Measurements from ENCODE around the gene GOLGA8O.
"Not testable (repeated sequence)": the region's sequence is repeated elsewhere in the genome, so short reads cannot be mapped to it uniquely, and the experiment has no call there.

GOLGA8O gene, protein sequence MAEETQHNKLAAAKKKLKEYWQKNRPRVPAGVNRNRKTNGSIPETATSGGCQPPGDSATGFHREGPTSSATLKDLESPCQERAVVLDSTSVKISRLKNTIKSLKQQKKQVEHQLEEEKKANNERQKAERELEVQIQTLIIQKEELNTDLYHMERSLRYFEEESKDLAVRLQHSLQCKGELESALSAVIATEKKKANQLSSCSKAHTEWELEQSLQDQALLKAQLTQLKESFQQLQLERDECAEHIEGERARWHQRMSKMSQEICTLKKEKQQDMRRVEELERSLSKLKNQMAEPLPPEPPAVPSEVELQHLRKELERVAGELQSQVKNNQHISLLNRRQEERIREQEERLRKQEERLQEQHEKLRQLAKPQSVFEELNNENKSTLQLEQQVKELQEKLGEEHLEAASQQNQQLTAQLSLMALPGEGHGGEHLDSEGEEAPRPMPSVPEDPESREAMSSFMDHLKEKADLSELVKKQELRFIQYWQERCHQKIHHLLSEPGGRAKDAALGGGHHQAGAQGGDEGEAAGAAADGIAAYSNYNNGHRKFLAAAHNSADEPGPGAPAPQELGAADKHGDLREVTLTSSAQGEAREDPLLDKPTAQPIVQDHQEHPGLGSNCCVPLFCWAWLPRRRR

DNA sequence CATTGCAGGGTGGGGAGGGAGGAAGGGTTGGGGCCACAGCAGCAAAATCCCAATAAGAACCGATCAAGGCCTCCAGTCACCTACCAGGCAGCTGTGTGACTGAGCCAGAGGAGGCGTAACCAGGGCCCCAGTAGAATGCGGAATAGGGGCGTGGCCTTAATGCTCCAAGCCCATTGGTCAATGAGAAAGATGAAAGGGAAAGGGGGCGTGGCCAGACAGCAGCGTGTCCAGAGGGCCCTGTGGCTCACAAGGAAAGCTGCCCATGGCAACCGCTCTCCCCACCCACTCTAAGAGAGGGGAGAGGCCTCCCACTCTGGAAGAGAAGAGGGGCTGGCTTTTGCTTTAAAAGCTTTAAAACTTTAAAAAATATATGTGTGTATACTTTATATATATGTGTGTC, at the start of gene GOLGA8O:
Gene GOLGA8O (minus strand): TSS at position 101 of the 400 bp plus-strand sequence. CDS start 98 bp downstream, at position 3.
- not testable (repeated sequence) for DNase-seq

DNA sequence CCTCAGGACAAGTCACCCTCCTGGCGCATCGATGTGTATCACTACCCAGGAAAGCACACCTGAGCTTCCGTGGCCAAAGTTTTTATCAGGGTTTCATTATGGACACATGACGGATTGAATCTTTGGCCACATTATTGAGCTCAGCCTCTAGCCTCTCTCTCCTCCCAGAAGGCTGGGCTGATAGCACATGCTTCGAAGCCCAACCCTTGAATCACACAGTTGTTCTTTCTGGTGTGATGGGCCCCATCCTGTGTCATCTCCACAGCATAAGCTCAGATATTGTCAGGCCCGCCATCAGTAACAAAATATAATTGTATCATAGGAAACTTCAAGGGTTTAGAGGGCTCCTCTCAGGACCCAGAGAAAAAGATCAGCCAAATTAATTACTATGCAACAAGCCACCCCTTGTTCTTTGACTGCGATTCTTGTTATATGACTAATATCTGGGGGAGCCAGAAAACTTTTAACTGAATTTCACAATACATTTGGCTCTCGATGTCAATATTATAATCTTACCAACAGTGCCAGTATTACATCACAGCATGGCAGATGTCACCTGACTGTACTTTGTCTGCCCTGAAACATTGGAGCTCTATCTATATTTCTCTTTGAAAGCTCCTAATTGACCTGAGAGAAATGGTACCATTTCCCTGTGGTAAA, 48.8 kb upstream of the GOLGA8O start:
- not testable (repeated sequence) for DNase-seq

DNA sequence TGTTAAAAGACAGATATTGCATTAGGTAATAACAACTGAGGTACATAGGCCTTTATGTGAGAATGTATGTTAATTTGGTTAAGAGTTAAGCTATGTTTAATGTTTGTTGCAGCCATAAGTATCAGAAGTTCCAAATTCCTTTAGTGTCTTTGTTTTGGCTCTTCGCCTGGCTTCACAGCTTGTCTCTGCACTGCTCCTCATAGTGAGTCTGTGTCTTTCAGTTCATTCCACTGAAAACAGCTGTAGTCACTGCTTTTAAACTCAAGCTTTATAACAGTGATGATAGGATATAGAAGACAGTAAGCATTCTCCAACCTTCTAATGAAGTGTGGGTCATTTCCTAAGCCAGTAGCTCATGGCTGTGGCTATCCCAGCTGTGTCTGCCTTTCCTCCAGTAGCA, 47.5 kb upstream of the GOLGA8O start:
- DNase-seq = peak; percentile 6

DNA sequence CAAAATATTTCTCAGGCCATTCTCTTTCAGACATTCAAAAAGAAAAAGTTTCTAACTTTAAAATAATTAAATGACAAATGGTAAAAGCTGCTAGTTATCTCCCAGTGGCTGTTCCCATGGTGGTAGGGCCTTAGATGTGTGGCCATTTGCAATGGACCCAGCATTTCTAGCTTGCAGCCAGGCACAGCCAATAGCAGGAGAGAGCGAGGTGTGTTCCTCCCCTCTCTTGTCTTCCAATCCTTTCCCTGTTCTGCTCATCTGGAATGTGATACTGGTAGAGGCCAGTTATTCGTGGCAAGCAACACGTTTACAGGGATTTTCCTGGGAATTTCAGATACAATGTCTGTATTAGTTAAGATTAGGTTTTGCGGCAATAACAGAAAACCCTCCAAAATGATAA, 37.3 kb upstream of the GOLGA8O start:
- not testable (repeated sequence) for DNase-seq

DNA sequence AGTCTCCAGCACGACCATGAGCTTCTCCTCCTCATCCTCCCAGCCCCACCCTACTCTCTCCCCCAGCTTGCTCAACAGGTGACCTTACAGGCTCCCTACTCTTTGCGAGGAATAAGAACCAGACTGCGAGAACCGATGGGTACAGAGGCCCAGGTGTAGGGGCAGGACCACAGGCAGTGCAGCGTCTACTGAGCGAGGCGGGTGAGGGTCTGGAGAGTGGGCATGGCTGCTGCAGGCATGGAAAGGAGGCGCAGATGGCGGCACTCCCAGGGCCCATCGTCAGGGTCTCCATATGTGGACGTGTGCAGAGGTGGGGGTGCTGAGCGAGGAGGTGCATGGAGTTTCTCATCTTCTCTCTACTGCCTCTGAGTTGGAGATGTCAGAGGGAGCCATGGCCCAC, 31.0 kb upstream of the GOLGA8O start:
- DNase-seq = not testable (repeated sequence)

DNA sequence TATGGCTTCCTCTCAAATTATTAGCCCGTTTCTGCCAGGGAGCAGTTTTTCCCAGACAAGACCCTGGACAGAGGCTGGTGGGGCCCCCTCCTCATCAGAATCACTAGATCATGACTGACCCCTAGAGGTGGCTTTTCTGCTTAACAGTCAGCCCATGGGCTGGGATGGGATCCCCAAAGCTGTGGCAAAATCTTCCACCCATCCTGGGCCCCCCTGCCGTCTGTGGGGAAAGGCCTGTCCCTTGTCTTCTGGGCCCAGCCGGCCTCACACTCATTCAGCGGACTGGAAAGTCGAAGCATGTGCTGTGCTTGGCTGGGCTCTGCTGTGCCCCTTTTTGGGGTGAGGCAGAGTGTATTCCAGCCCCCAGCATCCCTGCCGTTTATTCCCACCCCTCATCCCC, 27.9 kb upstream of the GOLGA8O start:
- not testable (repeated sequence) for DNase-seq

DNA sequence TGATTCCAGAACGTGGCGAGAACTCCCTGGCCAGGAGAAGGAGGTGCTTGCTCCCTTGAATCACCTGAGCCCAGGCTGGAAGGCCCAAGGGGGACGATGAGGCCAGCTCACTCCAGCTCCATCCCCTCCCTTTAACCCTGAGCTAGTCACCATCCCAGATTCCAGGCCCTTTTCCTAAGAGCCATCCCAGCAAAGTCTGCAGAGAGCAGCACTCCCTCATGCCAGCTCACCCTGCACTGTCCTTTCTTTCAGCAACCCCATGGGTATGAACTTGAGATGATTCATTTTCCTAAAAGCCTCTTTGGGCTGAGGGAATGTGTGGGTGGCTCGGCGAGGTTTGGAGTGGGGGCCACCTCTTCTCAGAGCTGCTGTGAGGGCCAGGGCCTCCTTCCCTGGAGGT, 26.2 kb upstream of the GOLGA8O start:
- not testable (repeated sequence) for DNase-seq

DNA sequence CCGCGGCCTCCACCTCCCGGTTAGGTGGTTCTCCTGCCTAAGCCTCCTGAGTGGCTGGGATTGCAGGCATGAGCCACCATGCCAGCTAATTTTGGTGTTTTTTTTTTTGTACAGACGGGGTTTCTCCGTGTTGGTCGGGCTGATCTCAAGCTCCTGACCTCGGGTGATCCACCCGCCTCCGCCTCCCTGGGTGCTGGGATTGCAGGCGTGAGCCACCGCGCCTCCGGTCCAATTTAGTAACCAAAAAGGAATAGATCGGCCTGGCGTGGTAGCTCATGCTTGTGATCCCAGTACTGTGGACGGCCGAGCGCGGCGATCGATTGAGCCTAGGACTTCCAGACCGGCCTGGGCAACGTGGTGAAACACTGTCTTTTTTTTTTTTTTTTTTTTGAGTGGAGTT, 12.6 kb upstream of the GOLGA8O start:
- not testable (repeated sequence) for DNase-seq

DNA sequence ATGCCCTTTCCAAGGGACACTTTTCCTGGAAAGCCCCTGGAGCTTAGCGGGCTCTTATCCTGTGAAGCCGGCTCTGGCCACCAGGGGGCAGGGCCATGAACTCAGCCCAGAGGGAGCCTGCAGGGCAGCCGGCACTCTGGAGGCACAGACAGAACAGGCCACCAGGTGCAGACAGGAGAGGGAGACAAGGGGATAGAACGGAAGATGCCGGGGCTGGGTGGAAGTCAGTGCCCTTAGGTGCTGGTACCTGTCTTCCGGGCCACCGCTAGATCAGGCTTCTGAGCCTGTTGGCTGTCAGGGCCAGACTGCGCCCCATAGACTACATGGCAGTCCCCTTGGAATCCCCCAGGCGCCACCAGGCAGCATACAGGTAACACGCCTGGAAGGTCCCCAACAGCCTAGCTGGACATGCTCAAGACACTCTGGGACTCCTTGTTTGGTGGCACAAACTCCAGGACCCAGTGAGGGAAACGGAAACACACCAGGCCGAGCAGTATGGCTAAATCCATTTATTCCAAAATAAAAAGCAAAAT, 14.9 kb downstream of the GOLGA8O start:
- not testable (repeated sequence) for DNase-seq

DNA sequence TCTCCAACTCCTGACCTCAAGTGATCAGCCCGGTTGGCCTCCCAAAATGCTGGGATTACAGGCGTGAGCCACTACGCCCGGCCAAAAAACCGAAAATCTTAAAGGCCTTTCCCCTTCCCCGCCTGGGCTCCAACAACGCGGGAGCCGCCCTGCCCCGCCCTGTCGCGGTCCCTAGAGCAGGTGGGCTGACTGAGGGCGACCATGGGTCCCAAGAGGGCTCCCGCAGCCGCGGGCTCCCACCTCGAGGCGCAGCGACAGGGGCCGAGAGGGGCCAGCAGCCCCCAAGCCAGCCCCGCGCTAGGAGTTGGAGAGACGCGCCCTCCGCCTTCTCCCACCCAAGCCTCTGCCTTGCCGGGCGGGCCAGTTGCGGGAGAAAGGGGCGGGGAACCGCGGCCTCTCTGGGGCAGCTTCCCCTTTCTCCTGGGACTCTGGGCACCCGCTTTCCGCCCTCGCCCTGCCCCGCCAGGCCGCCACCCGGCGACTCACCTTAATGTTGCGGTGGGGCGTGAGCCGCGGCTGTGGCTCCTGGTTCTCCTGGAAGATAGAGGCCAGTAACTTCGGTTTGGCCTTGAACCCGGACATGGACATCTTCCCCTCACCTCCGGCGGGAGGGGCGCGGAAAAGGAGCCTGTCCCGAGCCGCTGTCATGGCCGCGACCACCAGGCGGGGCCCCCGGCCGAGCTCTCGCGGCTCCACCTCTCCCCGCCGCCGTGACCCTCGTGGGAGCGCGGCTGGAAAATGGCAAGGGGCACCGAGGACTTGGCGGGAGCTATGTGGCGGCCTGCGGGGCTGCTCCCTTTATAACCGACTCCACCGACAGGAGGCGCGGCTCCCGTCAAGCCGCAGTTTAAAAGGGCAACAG, 21.1 kb downstream of the GOLGA8O start:
- DNase-seq = not testable (repeated sequence)

DNA sequence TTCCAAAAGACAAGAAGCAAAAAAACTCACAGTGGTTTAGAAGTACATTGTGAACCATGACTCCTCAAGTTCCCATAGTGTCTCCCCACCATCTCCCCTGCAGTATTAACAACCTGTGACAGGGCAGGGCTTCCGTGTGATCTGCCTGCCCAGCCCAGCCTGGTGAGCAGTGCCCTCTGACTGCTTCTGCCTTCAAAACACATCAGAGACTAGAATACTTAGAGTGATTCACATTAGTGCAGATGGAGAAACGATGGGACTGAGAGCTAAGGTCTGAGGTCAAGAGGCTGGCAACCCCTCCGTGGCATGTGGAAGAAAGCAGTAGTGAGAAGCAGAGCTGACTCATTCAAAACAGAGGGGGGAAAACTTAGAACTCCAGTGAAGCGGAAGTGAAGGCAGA, 27.8 kb downstream of the GOLGA8O start:
- not testable (repeated sequence) for DNase-seq

DNA sequence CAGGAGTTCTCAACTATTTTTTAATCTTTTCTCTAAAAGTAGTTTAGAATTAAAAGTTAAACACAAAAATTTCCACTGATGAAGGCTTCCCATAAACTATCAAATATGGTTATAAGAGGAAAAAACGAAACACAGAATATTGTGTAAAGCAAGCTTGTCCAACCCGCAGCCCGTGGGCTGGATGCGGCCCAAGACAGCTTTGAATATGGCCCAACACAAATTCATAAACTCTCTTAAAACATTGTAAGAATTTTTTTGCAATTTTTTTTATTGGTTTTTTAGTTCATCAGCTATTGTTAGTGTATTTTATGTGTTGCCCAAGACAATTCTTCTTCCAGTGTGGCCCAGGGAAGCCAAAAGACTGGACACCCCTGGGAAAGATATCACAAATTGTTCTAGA, 28.9 kb downstream of the GOLGA8O start:
- DNase-seq = not testable (repeated sequence)

DNA sequence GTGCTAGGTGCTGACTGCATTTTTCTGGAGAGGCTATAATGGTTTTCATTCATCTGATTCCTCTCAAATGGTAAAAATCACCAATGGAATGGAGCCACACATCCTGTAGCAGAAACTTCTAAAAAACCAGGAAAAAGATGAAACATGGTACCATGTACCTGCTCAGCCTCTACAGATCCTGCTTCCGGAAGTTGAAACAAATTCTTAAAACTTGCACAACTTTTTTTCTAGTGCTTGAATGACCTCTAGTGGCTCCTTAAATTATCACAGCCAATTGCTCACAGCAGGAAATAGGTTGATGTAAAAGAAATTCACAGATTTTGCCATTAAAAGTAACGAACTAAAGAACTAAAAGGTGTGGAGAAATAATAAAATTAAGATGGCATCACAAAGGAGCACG, 47.5 kb downstream of the GOLGA8O start:
- not testable (repeated sequence) for DNase-seq

DNA sequence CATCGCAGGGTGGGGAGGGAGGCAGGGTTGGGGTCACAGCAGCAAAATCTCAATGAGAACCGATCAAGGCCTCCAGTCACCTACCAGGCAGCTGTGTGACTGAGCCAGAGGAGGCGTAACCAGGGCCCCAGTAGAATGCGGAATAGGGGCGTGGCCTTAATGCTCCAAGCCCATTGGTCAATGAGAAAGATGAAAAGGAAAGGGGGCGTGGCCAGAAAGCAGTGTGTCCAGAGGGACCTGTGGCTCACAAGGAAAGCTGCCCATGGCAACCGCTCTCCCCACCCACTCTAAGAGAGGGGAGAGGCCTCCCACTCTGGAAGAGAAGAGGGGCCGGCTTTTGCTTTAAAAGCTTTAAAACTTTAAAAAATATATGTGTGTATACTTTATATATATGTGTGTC, 52.2 kb downstream of the GOLGA8O start, which contains the start of gene GOLGA8K:
Gene GOLGA8K (minus strand): TSS at position 101 of the 400 bp plus-strand sequence. CDS start 98 bp downstream, at position 3.
- not testable (repeated sequence) for DNase-seq

DNA sequence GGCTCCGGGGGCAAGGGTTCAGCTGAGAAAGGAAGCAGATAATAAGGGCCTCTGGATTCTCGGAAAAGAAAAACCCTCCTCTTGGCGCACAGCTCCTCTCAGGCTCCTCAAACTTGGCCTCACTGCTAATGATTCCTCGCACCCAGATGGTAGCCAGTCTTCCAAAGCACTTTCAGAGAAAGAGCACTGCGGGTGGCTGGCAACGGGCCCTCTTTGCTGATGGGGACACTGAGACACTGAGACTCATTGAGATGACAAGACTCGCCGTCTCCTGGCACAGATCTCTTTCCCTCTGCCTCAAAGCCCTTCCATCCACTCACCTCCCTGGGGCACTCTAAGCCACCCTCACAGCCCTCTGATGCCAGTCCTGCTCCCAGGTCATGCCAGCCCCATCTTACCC, 58.9 kb downstream of the GOLGA8O start:
- DNase-seq = not testable (repeated sequence)
